ENCODE results near the gene PTGER3.
"Not testable (repeated sequence)": the region's sequence is repeated elsewhere in the genome, so short reads cannot be mapped to it uniquely, and the experiment has no call there.

PTGER3 gene

GRCh38 chr1:71001624-71002023, 46.0 kb downstream of the PTGER3 start:
- DNase-seq, result no peak

DNA sequence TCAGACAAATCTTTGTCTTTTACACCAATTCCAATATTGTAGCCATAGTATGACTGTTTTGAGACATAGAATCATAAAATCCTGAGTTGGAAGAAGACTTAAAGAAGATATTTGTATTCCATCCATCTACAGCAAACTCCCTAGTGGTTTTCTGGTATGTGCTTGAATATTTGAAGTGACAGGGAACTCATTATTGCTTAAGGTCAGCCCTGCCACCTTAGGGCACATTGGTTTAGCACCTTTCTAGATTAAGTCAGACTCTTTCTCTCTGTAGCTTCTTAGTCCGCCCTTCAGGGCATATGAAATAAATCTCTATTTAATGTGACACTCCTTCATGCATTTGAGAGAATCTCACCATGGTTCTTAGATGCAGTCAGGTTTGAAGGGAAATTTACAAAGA, 49.8 kb downstream of the PTGER3 start:
- DNase-seq, result no peak

- DNase-seq, result no peak
These were observed 52.8 kb downstream of the PTGER3 start for GRCh38 chr1:70994753-70995268.

- DNase-seq, result no peak
These were observed 53.8 kb downstream of the PTGER3 start for GRCh38 chr1:70993798-70994197.

GRCh38 chr1:70992521-70992920, 55.1 kb downstream of the PTGER3 start:
- no peak for DNase-seq

GRCh38 chr1:70990469-70991253, 57.0 kb downstream of the PTGER3 start:
- DNase-seq, result no peak

GRCh38 chr1:70987497-70987896, 60.1 kb downstream of the PTGER3 start:
- no peak for DNase-seq

DNA sequence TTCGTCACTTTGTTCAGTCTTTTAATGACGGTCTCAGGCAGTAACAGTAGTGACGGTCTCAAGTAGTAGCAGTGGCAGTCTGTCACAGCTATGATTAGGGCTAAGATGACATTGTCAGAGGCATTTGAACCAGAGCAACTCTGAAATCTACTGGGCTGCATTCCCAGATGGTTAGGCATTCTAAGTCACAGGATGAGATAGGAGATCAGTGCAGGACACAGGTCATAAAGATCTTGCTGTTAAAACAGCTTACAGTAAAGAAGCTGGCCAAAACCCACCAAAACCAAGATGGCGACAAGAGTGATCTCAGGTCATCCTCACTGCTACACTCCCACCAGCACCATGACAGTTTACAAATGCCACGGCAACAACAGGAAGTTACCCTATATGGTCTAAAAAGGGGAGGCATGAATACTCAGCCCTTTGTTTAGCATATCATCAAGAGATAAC, 61.8 kb downstream of the PTGER3 start:
- not testable (repeated sequence) for DNase-seq

GRCh38 chr1:70985278-70985677, 62.3 kb downstream of the PTGER3 start:
- DNase-seq, result not testable (repeated sequence)

- no peak for DNase-seq
These were observed 67.3 kb downstream of the PTGER3 start for GRCh38 chr1:70980361-70980760.

DNA sequence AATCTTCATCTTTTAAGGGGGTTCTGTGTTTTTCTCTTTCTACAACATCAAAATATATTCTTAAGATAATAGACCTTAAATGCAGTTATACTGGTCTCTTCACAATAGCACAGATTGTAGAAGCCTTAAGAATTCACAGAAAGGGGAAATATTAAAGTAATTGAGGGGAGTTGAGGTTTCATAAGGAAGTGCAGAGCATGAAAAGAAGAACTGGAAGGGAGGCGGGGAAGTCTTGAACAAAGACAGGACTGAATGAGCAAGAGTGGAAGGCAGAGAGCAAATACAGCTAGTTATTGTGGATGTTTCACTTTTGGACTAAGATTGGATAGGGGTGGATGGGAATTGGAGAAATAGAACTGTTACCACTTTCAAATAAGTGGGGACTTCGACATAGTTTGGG, 67.7 kb downstream of the PTGER3 start:
- no peak for DNase-seq

- DNase-seq, result no peak
These were observed 68.3 kb downstream of the PTGER3 start for GRCh38 chr1:70979313-70979712.

- DNase-seq, result no peak
These were observed 69.0 kb downstream of the PTGER3 start for GRCh38 chr1:70978623-70979022.

- DNase-seq, result no peak
These were observed 70.0 kb downstream of the PTGER3 start for GRCh38 chr1:70977575-70977974.

DNA sequence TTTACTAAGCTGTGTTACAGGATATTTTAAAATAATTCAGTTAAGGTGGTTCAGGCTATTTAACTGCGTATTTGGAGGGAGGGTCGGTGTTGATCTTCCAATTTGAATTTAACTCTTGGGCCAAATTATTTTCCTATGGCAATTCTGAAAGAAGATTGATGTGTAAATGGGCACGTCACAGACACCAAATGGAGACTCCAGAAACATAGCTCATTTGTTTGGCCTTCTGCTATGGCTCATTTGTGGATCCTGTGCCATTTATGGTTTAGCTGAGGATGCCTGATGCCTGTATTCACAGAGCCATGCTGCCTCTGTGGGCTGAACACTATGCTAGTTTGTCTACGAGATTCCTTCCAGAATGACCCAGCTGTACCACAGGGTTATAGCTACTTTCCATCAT, 70.6 kb downstream of the PTGER3 start:
- no peak for DNase-seq

GRCh38 chr1:70973754-70974153, 73.9 kb downstream of the PTGER3 start:
- DNase-seq, result no peak

DNA sequence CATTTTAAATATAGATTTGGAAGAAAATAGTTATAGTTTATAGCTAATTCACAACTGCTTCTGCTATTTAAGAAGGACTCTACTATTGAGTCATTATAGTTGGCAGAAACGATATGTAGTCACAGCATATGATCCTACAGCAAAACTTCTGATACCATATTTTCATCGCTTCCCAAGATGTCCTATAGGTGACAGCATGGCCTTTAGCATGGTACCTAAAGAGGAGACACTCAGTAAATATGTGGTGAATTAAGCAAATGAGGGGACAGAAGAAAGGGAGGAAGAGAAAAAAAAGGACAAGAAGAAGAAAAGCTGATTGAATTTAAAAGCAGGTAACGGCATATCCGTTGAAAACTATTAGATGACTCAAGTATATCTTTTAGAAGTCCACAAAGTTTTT, 77.2 kb downstream of the PTGER3 start:
- DNase-seq, result no peak

DNA sequence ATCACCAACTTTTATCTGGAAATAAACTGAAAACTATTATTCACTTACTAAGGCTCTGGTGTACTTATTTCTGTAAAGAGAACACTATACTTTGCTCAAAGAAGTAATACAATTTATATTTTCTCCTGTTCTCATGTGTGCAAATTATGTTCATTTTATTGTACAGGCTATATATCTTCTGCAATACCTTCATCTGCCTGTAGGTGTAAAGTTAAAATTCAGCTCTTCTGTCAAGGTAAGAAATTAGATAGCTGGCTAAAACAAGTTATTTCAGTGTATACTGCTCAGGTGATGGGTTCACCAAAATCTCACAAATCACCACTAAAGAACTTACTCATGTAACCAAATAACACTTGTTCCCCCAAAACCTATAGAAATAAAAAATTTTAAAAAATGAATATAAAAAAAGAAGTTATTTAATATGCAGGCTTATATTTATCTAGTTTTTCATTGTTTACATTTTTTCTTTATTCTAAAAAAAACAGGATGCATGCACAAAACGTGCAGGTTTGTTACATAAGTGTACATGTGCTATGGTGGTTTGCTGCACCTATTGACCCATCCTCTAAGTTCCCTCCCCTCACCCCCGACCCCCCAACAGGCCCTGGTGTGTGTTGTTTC, 81.5 kb downstream of the PTGER3 start:
- peak; percentile 20 for DNase-seq

GRCh38 chr1:70963374-70963773, 84.2 kb downstream of the PTGER3 start:
- no peak for DNase-seq

DNA sequence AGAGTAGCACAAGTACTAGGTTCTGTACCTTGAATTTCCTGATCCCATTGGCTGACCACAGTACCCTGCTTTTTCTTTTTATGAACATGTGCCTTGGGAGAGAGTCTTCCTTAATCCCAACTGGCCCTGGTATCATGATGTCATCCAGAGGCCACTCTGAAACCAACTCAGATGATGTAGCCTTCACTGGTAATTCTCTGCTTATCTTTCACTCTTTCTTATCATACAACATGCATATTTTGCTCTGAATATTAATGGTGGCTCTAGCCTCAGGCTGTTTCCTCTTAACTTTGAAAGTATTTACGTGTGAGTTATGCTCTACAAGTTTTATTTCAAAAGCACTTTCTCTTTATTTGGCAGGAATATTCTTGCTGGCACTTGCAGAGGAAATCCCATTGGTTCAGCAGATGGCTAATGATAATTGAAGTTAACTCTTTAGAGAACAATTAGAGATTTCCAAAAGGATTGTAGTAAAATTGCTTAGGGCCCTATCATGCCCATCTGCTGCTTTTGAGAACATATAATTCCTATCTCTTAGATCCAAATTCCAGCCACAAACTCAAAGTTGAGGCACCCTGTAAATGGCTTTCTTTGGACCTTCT, 86.1 kb downstream of the PTGER3 start:
- no peak for DNase-seq

DNA sequence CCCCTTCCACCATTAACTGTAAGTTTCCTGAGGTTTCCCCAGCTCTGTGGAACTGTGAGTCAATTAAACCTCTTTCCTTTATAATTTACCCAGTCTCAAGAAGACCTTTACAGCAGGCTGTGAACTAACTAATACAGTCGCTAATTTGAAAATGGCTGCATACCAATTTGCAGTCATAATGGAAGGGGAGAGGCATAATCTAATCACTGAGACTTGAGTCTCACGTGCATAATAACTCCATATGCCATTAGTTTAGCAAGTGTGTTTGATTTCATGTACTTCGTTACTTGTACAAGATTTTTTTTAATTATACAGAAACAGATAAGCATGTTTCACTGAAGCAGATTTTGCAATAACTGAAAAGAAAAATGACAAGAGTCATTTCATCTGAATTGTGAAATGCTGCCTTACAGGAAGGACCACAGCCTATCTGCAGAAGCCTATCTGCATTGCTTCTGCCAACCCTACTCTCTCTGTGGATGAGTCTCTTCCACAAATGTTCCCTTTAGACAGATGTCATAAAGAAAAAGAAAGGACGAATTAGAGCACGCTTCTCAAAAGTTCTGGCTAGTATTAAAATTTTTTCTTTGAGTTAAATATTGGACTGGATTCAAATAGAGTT, 99.1 kb downstream of the PTGER3 start:
- no peak for DNase-seq

DNA sequence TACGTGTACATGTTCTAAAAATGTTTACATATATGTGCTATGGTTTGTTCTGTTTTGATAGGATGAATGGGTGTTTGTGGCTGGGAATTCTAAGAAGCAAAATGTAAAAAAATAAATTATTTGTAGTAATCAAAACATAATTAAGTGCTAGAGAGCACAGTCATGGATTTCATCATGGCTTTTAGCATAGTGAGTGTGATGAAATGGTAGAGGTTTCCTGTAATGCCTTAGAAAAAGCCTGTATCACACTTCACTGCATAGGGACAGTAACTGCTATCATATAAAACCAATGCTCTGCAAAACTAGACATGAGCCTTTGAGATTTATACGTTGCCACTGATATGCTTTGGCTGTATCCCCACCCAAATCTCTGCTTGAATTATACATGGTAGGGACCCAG, 99.8 kb downstream of the PTGER3 start:
- no peak for DNase-seq

GRCh38 chr1:70945676-70946075, 101.9 kb downstream of the PTGER3 start:
- DNase-seq, result no peak

- DNase-seq, result no peak
These were observed 102.4 kb downstream of the PTGER3 start for GRCh38 chr1:70945251-70945650.
